Naive thymus-derived CD4-positive, alpha-beta T cell (primary cell): ENCODE results near the gene TNFRSF1A. TPM values are rescaled to one million over a fixed set of nuclear protein-coding genes. Genes with fewer than 3 reads are reported as not detected.
A peak's percentile ranks its signal among the peaks of the same experiment; 100 is the strongest.

Source experiments
- ATAC-seq: fragments of 150-1000 bp; cut with Tn5 transposase; 2 replicates; pipeline ENCODE4 v1.10.0; 2021; ENCODE audit warnings: mild to moderate bottlenecking, moderate library complexity
- CTCF ChIA-PET: fragments of 350-600 bp; sonication (Branson Sonifier 250); formaldehyde crosslinking; loops from one replicate; lab custom pipeline; 2021; ENCODE audit warnings: antibody characterized with exemption; lab: Charles Lee
- POLR2A ChIA-PET: fragments of 350-600 bp; sonication (Branson Sonifier 250); formaldehyde crosslinking; loops from one replicate; lab custom pipeline; 2021; ENCODE audit warnings: antibody characterized with exemption, inconsistent platforms; lab: Charles Lee
- DNase-seq, 9 donors: peaks; one replicate each; pipeline versions ENCODE4 v3.0.0 to v3.0.0-alpha.2; 2020 to 2022; ENCODE audit warnings: mixed read lengths in 1 of 9
- H3K27ac ChIP-seq: one replicate; pipeline ENCODE4 v1.7.0; 2013; ENCODE audit warnings: mild to moderate bottlenecking, low read depth, low read length, moderate library complexity
- H3K27me3 ChIP-seq, 2 donors: one replicate each; pipeline ENCODE4 v1.7.0; 2013; ENCODE audit warnings: low read length in 2 of 2, mild to moderate bottlenecking in 2 of 2, moderate library complexity in 2 of 2; ENCODE audit not compliant: control insufficient read depth in 2 of 2, insufficient read depth in 2 of 2
- H3K36me3 ChIP-seq, 3 experiments: 1 replicate in 2 of 3; 2 replicates in 1 of 3; pipeline ENCODE4 v1.7.0; 2013; ENCODE audit warnings: low read length in 3 of 3, mild to moderate bottlenecking in 3 of 3, moderate library complexity in 1 of 3; ENCODE audit not compliant: insufficient read depth in 3 of 3, control insufficient read depth in 2 of 3
- H3K4me1 ChIP-seq, 2 donors: one replicate each; pipeline ENCODE4 v1.7.0; 2013; ENCODE audit warnings: low read length in 2 of 2, mild to moderate bottlenecking in 2 of 2, moderate library complexity in 1 of 2; ENCODE audit not compliant: control insufficient read depth in 2 of 2, insufficient read depth in 2 of 2
- H3K4me3 ChIP-seq: 2 replicates; pipeline ENCODE4 v1.7.0; 2013; ENCODE audit warnings: mild to moderate bottlenecking, low read length
- H3K9me3 ChIP-seq, 3 experiments: 1 replicate in 2 of 3; 2 replicates in 1 of 3; pipeline ENCODE4 v1.7.0; 2013; ENCODE audit warnings: low read length in 3 of 3; ENCODE audit not compliant: control insufficient read depth in 2 of 3
- H3K27ac Mint-ChIP-seq, 9 donors: one replicate each; pipeline ENCODE4 v1.8.0; 2020 to 2022; ENCODE audit warnings: mixed read lengths in 9 of 9, mild to moderate bottlenecking in 8 of 9, moderate library complexity in 5 of 9, inconsistent platforms in 2 of 9
- H3K27me3 Mint-ChIP-seq, 5 donors: one replicate each; pipeline ENCODE4 v1.8.0; 2021 to 2022; ENCODE audit warnings: mixed read lengths in 5 of 5, mild to moderate bottlenecking in 1 of 5
- H3K36me3 Mint-ChIP-seq, 5 donors: one replicate each; pipeline ENCODE4 v1.8.0; 2020 to 2022; ENCODE audit warnings: mixed read lengths in 5 of 5, mild to moderate bottlenecking in 3 of 5, inconsistent platforms in 1 of 5
- H3K4me1 Mint-ChIP-seq, 7 donors: one replicate each; pipeline ENCODE4 v1.8.0; 2020 to 2022; ENCODE audit warnings: mixed read lengths in 7 of 7, mild to moderate bottlenecking in 3 of 7, inconsistent platforms in 1 of 7
- H3K4me3 Mint-ChIP-seq, 10 donors: one replicate each; pipeline ENCODE4 v1.8.0; 2020 to 2022; ENCODE audit warnings: mild to moderate bottlenecking in 10 of 10, mixed read lengths in 10 of 10, moderate library complexity in 6 of 10, inconsistent platforms in 2 of 10
- H3K9me3 Mint-ChIP-seq, 11 donors: one replicate each; pipeline ENCODE4 v1.8.0; 2020 to 2022; ENCODE audit warnings: mixed read lengths in 11 of 11, mild to moderate bottlenecking in 4 of 11, inconsistent platforms in 1 of 11, moderate library complexity in 1 of 11
- intact Hi-C, 2 donors: fragments of 100-400 bp; cut with micrococcal nuclease; formaldehyde crosslinking; loops; one replicate each; pipeline ENCODE4 v1.15.1; 2023
- polyA plus RNA-seq, 2 donors: library from polyadenylated mRNA; unstranded; fragments of 300-500 nt; fragmentation: Illumina TruSeq; gene quantifications; one replicate each; pipeline ENCODE4 v1.2.3, GENCODE V29; 2021
- total RNA-seq, 6 experiments: library from RNA in 5 of 6; stranded (reverse) in 5 of 6; gene quantifications; 1 replicate in 5 of 6; 2 replicates in 1 of 6; pipeline ENCODE4 v1.2.3 and lab custom pipeline; 2021 to 2026

Gene TNFRSF1A
- total and polyA plus RNA-seq, 7 experiments from 2014 or later, result 24.1 to 99.4 (median 57.4) TPM

DNA sequence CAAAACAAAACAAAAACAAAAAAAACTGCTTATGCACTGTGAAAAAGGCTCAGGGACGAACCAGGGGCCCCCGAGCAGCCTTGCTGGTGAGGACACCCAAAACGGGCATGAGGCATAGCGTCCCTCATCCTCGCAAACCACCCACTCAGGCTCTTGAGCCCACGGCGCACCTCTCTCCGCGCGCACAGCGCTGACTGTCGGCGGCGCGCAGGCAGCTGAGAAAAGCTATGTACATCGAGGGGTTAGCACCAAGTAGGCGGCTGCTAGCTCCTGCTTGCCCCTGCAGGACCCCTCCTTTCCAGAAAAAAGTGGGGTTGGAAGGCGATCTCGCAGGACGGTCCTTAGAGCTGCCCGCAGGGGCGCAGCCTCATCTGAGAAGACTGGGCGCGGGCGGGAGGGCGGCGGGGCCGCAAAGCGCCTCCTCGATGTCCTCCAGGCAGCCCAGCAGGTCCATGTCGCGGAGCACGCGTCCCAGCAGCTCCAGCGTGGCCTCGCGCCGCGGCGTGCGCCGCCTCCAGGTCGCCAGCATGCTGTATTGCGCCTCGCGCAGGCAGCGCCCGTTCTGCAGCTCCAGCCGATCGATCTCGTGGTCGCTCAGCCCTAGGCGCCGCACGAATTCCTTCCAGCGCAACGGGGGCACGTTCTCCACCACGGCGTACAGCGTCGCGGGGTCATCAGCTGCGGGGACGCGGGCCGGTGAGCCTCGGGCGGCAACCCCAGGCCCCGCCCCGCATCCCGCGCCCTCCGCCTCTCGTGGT lies 12.8 kb downstream of the TNFRSF1A start:
- intact Hi-C loops, result no loop called here
- POLR2A ChIA-PET, result no interaction called here
- H3K36me3 Mint-ChIP-seq, result peaks cover 12 to 34% (median 14%) of the 10 kb centered on the region in 5 donors
- Histone ChIP-seq H3K4me3 (no peak overlapping the region), H3K36me3 (peaks cover 21 to 64% (median 25%) of the 10 kb centered on the region in 3 experiments), H3K4me1 (peaks cover 17 to 33% of the 10 kb centered on the region in 2 donors), H3K9me3 (no peaks in the 10 kb centered on the region), H3K27ac (no peak overlapping the region), H3K27me3 (no peaks in the 10 kb centered on the region)
- H3K4me1 Mint-ChIP-seq, result peaks cover 29 to 53% (median 40%) of the 10 kb centered on the region in 7 donors
- H3K27me3 Mint-ChIP-seq, result no peaks in the 10 kb centered on the region
- ATAC-seq (no peak), DNase-seq (no peak)
- peak overlapping the region in 1 of 9 donors; percentile 34 for H3K27ac Mint-ChIP-seq
- H3K9me3 Mint-ChIP-seq, result no peaks in the 10 kb centered on the region
- no peak overlapping the region for H3K4me3 Mint-ChIP-seq
- CTCF ChIA-PET, result interaction anchor here (0.5 to 1.5 kb wide), 2 partner anchors 38 to 247 kb away, joined by 3 to 5 read pairs; no protein-coding TSS in a partner anchor

DNA sequence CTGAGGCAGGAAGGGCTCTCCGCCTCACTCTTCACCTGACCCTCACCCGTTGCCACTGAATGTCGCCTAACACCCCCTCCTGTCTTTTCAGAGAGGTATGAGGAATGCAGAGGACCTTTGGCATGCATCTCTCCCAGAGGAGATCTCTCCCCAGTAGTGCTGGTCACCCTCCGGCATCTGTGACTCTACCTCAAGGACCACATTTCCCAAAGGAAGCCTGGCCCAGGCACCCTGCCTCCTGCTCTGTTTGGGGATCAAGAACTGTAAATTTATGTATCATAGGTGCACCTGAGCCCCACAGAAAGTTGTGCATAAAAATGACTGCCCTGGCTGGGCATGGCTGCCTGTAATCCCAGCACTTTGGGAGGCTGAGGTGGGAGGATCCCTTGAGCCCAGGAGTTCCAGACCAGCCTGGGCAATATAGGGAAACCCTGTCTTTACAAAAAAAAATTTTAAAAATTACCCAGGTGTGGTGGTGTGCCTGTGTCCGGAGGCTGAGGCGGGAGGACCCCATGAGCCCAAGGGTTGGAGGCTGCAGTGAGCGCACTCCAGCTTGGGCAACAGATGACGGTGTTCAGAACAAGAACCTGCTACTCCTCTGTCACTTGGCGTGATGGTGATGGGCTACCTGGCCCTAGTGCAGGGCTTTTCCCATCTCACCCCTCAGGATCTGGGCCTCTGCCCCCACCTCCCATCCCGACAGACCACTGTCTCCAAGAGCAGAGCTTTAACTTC lies 13.7 kb downstream of the TNFRSF1A start:
- intact Hi-C loops, result no loop called here
- DNase-seq (no peak), ATAC-seq (no peak)
- Mint-ChIP-seq H3K36me3 (peaks cover 10 to 29% (median 14%) of the 10 kb centered on the region in 5 donors), H3K4me3 (no peak overlapping the region), H3K9me3 (no peaks in the 10 kb centered on the region), H3K4me1 (peaks cover 35 to 53% (median 42%) of the 10 kb centered on the region in 7 donors), H3K27me3 (no peaks in the 10 kb centered on the region), H3K27ac (peak overlapping the region in 4 of 9 donors; percentile 34 to 65 (median 52))
- Histone ChIP-seq H3K4me3 (no peak overlapping the region), H3K36me3 (peaks cover 17 to 55% (median 24%) of the 10 kb centered on the region in 3 experiments), H3K4me1 (peaks cover 14 to 32% of the 10 kb centered on the region in 2 donors), H3K27me3 (no peaks in the 10 kb centered on the region), H3K9me3 (no peaks in the 10 kb centered on the region), H3K27ac (no peak overlapping the region)
- CTCF ChIA-PET, result interaction anchor here (0.5 to 3.6 kb wide), 3 partner anchors 7 to 248 kb away, joined by 3 to 25 read pairs (median 10); no protein-coding TSS in a partner anchor
- POLR2A ChIA-PET, result no interaction called here

DNA sequence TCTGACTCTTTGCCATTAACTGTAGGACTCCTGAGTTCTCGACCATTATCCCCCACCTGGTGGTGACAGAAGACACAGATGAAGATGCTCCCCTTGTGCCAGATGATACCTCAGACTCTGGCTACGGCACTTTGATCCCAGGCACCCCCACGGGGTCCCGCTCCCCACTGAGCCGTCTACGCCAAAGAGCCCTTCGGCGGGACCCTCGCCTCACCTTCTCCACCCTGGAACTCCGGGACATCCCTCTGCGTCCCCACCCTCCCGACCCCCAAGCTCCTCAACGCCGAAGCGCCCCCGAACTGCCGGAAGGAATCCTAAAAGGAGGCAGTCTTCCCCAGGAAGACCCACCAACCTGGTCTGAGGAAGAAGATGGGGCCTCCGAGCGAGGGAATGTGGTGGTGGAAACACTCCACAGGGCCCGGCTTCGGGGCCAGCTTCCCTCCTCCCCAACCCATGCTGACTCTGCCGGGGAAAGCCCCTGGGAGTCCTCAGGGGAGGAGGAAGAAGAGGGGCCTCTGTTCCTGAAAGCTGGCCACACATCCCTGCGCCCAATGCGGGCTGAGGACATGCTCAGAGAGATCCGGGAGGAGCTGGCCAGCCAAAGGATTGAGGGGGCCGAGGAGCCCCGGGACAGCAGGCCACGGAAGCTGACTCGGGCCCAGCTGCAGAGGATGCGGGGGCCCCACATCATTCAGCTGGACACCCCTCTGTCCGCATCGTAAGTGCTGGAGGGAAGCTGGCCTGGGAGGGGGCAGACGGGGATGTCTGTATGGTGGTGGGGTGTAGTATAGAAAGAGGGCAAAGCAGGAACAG lies 14.4 kb downstream of the TNFRSF1A start:
- no peak for ATAC-seq
- peaks cover 35 to 50% (median 41%) of the 10 kb centered on the region in 7 donors for H3K4me1 Mint-ChIP-seq
- H3K27me3 ChIP-seq, result no peaks in the 10 kb centered on the region
- ChIA-PET CTCF (interaction anchor here (0.6 to 3.6 kb wide), 7 partner anchors 8 to 140 kb away, joined by 3 to 25 read pairs (median 5); no protein-coding TSS in a partner anchor), POLR2A (interaction anchor here (0.9 to 3.0 kb wide), 5 partner anchors 8 to 208 kb away, joined by 3 to 26 read pairs (median 4); partner anchors contain the start of gene GAPDH)
- H3K27me3 Mint-ChIP-seq, result no peaks in the 10 kb centered on the region
- H3K4me3 Mint-ChIP-seq, result no peak overlapping the region
- no peak overlapping the region for H3K4me3 ChIP-seq
- peaks cover 4 to 22% (median 11%) of the 10 kb centered on the region in 5 donors for H3K36me3 Mint-ChIP-seq
- intact Hi-C loops, result no loop called here
- H3K9me3 Mint-ChIP-seq, result no peaks in the 10 kb centered on the region
- no peak overlapping the region for H3K27ac ChIP-seq
- H3K9me3 ChIP-seq, result no peaks in the 10 kb centered on the region
- H3K27ac Mint-ChIP-seq, result peak overlapping the region in 5 of 9 donors; percentile 25 to 88 (median 54)
- H3K4me1 ChIP-seq, result peaks cover 18 to 32% of the 10 kb centered on the region in 2 donors
- no peak for DNase-seq
- H3K36me3 ChIP-seq, result peaks cover 14 to 47% (median 17%) of the 10 kb centered on the region in 3 experiments

DNA sequence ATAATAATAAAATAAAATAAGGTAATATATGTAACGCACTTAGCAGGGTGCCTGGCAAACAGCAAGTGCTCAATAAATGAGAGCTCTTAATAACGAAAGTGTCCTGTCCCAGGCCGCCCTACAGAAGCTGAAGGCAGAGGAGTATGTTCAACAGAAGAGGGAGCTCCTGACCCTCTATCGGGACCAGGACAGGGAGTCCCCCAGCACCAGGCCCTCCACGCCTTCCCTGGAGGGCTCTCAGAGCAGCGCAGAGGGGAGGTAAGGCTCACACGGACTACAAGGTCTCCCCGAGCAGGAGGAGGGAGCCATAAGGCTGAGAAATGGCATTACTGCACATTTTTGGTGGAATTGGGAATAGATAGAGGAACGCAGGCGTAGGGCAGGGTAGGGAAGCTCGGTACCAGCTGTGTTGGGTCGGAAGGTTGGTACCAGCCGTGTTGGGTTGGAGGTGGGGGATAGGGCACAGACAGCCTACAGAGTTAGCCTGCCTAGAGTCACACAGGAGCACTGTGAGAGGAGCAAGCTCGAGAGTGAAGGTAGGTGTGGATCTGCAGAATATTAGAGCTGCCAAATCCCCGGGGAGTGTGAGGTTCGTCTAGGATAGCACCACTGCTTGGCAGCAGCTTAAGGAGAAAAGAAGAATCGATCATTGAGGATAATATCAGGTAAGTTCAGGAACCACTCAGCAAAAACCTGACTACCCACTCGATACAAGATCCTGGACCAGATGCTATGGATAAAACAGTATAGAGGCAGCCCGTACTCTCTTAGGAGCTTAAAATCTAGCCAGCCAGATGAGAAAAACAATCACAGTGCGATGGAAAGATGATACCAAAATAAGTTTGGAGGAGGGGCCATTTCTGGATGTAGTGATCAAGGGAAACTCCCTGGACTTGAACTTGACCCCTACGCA lies 15.3 kb downstream of the TNFRSF1A start:
- Mint-ChIP-seq H3K4me3 (no peak overlapping the region), H3K9me3 (no peaks in the 10 kb centered on the region), H3K27ac (peak overlapping the region in 8 of 9 donors; percentile 20 to 88 (median 69)), H3K4me1 (peaks cover 40 to 57% (median 45%) of the 10 kb centered on the region in 7 donors), H3K36me3 (peaks cover 4 to 20% (median 9%) of the 10 kb centered on the region in 5 donors), H3K27me3 (no peaks in the 10 kb centered on the region)
- no peaks in the 10 kb centered on the region for H3K9me3 ChIP-seq
- peaks cover 13 to 41% (median 17%) of the 10 kb centered on the region in 3 experiments for H3K36me3 ChIP-seq
- no peak for DNase-seq
- peaks cover 21 to 33% of the 10 kb centered on the region in 2 donors for H3K4me1 ChIP-seq
- no peaks in the 10 kb centered on the region for H3K27me3 ChIP-seq
- POLR2A ChIA-PET, result interaction anchor here (0.7 to 3.0 kb wide), 9 partner anchors 9 to 208 kb away, joined by 3 to 26 read pairs (median 4); partner anchors contain the start of gene GAPDH
- intact Hi-C loops, result no loop called here
- no peak overlapping the region for H3K4me3 ChIP-seq
- CTCF ChIA-PET, result interaction anchor here (0.6 to 3.6 kb wide), 11 partner anchors 9 to 271 kb away, joined by 3 to 25 read pairs (median 4); no protein-coding TSS in a partner anchor
- no peak for ATAC-seq
- H3K27ac ChIP-seq, result peak overlapping the region; percentile 34

DNA sequence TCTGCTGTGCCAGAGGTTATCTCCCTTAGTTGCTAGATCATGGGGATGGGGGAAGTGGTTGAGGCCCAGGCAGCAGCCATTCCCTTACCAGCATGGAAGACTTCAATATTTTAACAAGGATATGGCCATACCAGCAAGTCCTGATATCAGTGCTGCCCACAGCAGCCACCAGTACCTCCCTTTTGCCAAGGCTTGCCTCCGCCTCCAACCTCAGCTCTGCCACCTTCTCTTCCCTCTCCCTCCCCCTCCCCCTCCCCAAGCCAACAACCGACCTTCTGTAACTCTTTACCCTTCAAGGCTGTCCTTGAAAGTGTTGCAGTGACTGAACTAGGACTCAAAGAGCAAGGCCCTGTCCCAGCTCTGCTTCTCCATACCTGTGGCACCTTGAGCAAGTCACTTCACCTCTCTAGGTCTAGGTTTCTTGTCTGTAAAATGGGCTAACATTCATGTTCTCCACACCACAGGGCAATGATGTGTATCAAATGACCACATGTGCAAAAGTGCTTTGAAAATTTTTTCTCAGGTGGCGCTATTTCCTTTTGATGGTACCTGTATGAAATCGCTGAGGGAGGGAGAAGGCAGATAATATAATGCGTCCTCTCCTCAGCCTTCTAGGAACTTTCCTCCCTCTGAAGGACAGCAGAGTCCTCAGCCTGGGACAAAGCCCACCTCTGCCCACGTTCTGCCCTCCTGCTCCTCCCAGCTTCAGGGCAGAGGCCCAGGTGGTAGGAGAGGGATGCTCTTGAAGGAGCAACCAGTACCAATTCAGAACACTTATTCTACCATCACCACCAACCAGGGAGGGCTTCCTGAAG lies 16.7 kb downstream of the TNFRSF1A start:
- Mint-ChIP-seq H3K9me3 (no peaks in the 10 kb centered on the region), H3K36me3 (peaks cover 0 to 8% (median 3%) of the 10 kb centered on the region in 5 donors), H3K27me3 (no peaks in the 10 kb centered on the region), H3K4me3 (peak overlapping the region in 5 of 10 donors; percentile 49 to 81 (median 67)), H3K27ac (peak overlapping the region; percentile 66 to 89 (median 87)), H3K4me1 (peaks cover 33 to 60% (median 40%) of the 10 kb centered on the region in 7 donors)
- H3K27ac ChIP-seq, result peak overlapping the region; percentile 49
- no peaks in the 10 kb centered on the region for H3K9me3 ChIP-seq
- peaks cover 21 to 33% of the 10 kb centered on the region in 2 donors for H3K4me1 ChIP-seq
- ChIA-PET CTCF (interaction anchor here (1.6 to 3.6 kb wide), 3 partner anchors 10 to 140 kb away, joined by 3 to 25 read pairs (median 10); no protein-coding TSS in a partner anchor), POLR2A (interaction anchor here (0.9 to 3.0 kb wide), 4 partner anchors 11 to 210 kb away, joined by 3 to 26 read pairs (median 6); partner anchors contain the start of gene GAPDH)
- peaks cover 0 to 26% (median 10%) of the 10 kb centered on the region in 3 experiments for H3K36me3 ChIP-seq
- intact Hi-C loops, result loop anchor here in 1 of 2 donors (5.0 kb wide), 1 partner anchor 232 kb away; the partner anchor contains the start of gene IFFO1
- no peak for ATAC-seq
- no peak overlapping the region for H3K4me3 ChIP-seq
- no peaks in the 10 kb centered on the region for H3K27me3 ChIP-seq
- DNase-seq, result no peak
